ENCODE data around the gene INAFM2. TPM values are rescaled to one million over a fixed set of nuclear protein-coding genes. Genes with fewer than 3 reads are reported as not detected.

The INAFM2 gene
- total RNA-seq, 1 donor = 30.2 TPM

GRCh38 chr15:40286794-40287193 lies 36.7 kb upstream of the INAFM2 start:
- no peak for DNase-seq (ENCODE audit: low read depth in 2 of 3, low spot score in 2 of 3)

GRCh38 chr15:40287505-40287904 lies 36.0 kb upstream of the INAFM2 start:
- DNase-seq (ENCODE audit: low read depth in 2 of 3, low spot score in 2 of 3) = no peak

GRCh38 chr15:40287968-40288367 lies 35.5 kb upstream of the INAFM2 start:
- no peak for DNase-seq (ENCODE audit: low read depth in 2 of 3, low spot score in 2 of 3)

GRCh38 chr15:40289140-40289775 lies 34.2 kb upstream of the INAFM2 start:
- DNase-seq (ENCODE audit: low read depth in 2 of 3, low spot score in 2 of 3) = no peak

GRCh38 chr15:40290545-40290917 lies 33.0 kb upstream of the INAFM2 start:
- DNase-seq (ENCODE audit: low read depth in 2 of 3, low spot score in 2 of 3) = no peak

- no peak for DNase-seq (ENCODE audit: low read depth in 2 of 3, low spot score in 2 of 3)
These were observed 32.4 kb upstream of the INAFM2 start for GRCh38 chr15:40290918-40291574.

- DNase-seq (ENCODE audit: low read depth in 2 of 3, low spot score in 2 of 3) = no peak
These were observed 31.2 kb upstream of the INAFM2 start for GRCh38 chr15:40292246-40292645.

GRCh38 chr15:40293006-40293405 lies 30.5 kb upstream of the INAFM2 start:
- DNase-seq (ENCODE audit: low read depth in 2 of 3, low spot score in 2 of 3) = no peak

- no peak for DNase-seq (ENCODE audit: low read depth in 2 of 3, low spot score in 2 of 3)
These were observed 29.3 kb upstream of the INAFM2 start for GRCh38 chr15:40293905-40294895.

GRCh38 chr15:40295297-40295696 lies 28.2 kb upstream of the INAFM2 start:
- DNase-seq (ENCODE audit: low read depth in 2 of 3, low spot score in 2 of 3) = no peak

- DNase-seq (ENCODE audit: low read depth in 2 of 3, low spot score in 2 of 3) = no peak
These were observed 27.5 kb upstream of the INAFM2 start for GRCh38 chr15:40295877-40296560.

- no peak for DNase-seq (ENCODE audit: low read depth in 2 of 3, low spot score in 2 of 3)
These were observed 26.8 kb upstream of the INAFM2 start for GRCh38 chr15:40296561-40297230.

- no peak for DNase-seq (ENCODE audit: low read depth in 2 of 3, low spot score in 2 of 3)
These were observed 26.1 kb upstream of the INAFM2 start for GRCh38 chr15:40297356-40297755.

- no peak for DNase-seq (ENCODE audit: low read depth in 2 of 3, low spot score in 2 of 3)
These were observed 25.1 kb upstream of the INAFM2 start for GRCh38 chr15:40298216-40298935.

- DNase-seq (ENCODE audit: low read depth in 2 of 3, low spot score in 2 of 3) = no peak
These were observed 23.1 kb upstream of the INAFM2 start for GRCh38 chr15:40300367-40300766.

- DNase-seq (ENCODE audit: low read depth in 2 of 3, low spot score in 2 of 3) = no peak
These were observed 22.7 kb upstream of the INAFM2 start for GRCh38 chr15:40300771-40301170.

- no peak for DNase-seq (ENCODE audit: low read depth in 2 of 3, low spot score in 2 of 3)
These were observed 21.9 kb upstream of the INAFM2 start for GRCh38 chr15:40301467-40302179.

GRCh38 chr15:40302288-40302886 lies 21.1 kb upstream of the INAFM2 start:
- DNase-seq (ENCODE audit: low read depth in 2 of 3, low spot score in 2 of 3) = no peak

GRCh38 chr15:40302981-40303380 lies 20.5 kb upstream of the INAFM2 start:
- DNase-seq (ENCODE audit: low read depth in 2 of 3, low spot score in 2 of 3) = no peak

Measured in hematopoietic multipotent progenitor cell (in vitro differentiated cells).